ENCODE data around the gene WDR35.

WDR35 gene
- total RNA-seq = 30.2 to 41.9 reads per million in 2 experiments

GRCh38 chr2:19989667-19990415 lies at the start of gene WDR35:
WDR35 (minus strand) TSS chr2:19990105; CDS start chr2:19990015, 90 bp downstream.
- peak; percentile 78 for DNase-seq (ENCODE audit: low read depth)

GRCh38 chr2:20037660-20038059 lies 47.8 kb upstream of the WDR35 start:
- DNase-seq (ENCODE audit: low read depth) = no peak

DNA sequence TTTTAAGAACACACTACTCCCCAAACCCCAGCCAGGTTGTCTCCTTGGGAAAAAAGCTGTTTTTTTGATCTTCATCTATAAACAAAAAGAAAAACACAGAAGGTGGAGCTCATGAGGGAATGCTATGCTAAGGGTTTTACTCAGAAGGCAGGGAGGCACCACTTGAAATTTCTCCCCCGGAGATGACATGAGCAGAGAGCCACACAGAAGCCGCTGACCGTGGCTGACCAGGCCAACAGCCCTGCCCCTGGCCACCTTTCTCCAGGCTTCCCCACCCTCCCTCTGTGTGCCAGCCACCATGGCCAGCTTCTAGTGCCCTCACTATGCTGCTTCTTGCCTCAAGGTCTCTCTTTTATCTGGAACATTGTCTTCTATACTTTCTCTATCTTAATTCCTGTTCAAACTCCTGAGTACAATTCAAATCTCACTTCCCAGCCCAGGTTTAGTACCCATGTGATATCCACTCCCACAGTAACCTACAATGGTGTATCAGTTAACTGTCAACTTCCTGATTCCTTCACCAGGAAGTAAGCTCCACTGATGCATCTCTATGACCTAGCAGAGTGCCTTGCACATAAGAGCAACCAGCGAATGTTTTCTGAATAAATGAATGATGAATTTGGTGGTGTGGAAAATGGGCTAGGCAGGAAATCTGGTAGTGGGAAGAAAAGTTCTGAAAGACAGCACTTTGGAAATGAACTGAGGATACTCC lies 46.2 kb upstream of the WDR35 start:
- no peak for DNase-seq (ENCODE audit: low read depth)

DNA sequence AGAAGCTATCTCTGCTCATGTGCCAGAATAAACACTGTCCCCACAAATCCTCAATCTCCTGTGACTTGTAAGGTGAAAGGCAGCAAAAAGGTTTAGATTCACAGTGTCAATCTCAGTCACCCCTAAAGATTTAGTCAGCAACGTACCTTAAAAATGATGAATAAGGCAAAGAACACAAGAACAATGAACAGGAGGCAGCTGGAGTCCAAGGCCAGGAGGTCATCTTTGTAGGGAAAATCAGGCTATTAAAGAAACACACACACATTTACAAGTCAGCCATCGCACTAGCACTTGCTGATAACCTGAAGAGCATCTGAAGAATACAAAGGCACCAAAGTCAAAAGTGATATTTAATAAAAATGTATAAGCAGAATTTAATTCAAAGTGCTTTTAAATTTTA lies 44.9 kb upstream of the WDR35 start:
- DNase-seq (ENCODE audit: low read depth) = no peak

- no peak for DNase-seq (ENCODE audit: low read depth)
These were observed 44.3 kb upstream of the WDR35 start for GRCh38 chr2:20034218-20034617.

DNA sequence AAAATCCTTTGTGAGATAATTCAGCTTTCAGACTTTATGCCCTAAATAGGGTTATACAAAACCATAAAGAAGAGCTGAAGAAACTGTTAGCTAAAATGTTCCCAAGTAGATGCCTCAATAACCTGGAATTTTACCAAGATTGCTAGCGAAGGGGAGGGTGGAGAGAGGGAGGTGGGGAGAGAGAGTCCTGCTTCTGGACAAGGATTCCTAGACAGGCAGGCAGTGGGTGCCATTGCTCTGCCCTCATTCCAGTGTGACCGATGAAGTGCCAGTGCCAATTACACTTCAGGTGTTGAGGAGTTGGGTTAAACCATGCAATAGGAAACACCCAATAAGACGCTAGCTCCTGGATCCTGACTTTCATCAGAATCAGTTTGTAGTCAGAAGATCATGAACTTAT lies 43.4 kb upstream of the WDR35 start:
- DNase-seq (ENCODE audit: low read depth) = no peak

GRCh38 chr2:20030224-20030623 lies 40.3 kb upstream of the WDR35 start:
- DNase-seq (ENCODE audit: low read depth) = no peak

DNA sequence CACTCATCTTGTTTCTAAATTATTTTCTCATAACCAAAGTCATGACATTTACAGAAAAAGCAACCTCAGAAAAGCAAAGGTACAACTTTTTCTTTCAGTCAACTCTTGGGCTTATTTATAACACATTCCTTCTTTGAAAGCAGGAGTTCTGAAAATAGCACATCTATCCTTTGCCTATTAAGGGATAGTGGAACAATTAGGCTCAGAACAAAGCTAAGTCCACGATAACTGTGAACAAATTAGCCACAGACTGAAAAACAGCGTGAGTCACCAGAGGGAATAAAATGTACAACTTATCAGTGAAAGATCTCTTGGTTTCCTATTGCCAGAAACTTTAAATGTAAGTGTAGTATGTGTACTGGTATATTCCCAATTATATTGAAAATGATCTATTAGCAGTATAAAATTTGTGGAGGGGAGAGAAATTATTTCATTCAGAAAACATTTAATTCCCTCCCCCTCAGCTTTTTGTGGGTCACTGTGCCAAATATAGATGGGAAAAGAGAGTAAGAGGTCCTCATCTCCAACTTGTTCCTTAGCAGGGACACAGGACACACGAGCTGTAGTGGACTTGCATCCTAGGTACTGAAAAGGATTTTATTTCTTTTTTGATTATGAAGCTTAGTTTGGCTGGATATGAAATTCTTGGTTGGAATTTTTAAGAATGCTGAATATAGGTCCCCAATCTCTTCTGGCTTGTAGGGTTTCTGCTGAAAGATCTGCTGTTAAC lies 38.0 kb upstream of the WDR35 start:
- no peak for DNase-seq (ENCODE audit: low read depth)

GRCh38 chr2:20027260-20027677 lies 37.4 kb upstream of the WDR35 start:
- DNase-seq (ENCODE audit: low read depth) = no peak

- no peak for DNase-seq (ENCODE audit: low read depth)
These were observed 35.3 kb upstream of the WDR35 start for GRCh38 chr2:20025065-20025786.

DNA sequence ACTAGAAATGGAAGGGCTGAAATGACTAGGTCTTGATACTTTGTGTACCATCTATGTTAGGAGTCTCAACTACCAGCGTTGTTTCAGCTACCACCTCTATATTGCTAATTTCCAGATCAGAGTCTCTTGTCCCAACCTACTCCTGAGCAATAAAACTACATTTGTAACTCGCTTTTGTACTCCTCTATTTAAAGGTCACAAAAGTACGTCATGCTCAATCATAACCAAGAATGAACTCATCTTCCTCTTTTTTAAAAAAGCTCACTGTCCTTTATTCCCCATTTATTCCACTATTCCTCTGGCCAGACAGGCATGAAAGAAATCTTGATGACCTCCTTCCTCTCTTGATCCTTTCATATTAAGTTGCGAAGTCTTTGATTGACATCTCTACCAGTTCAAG lies 33.8 kb upstream of the WDR35 start:
- no peak for DNase-seq (ENCODE audit: low read depth)

- no peak for DNase-seq (ENCODE audit: low read depth)
These were observed 31.6 kb upstream of the WDR35 start for GRCh38 chr2:20021405-20022009.

- no peak for DNase-seq (ENCODE audit: low read depth)
These were observed 29.8 kb upstream of the WDR35 start for GRCh38 chr2:20019747-20020146.

DNA sequence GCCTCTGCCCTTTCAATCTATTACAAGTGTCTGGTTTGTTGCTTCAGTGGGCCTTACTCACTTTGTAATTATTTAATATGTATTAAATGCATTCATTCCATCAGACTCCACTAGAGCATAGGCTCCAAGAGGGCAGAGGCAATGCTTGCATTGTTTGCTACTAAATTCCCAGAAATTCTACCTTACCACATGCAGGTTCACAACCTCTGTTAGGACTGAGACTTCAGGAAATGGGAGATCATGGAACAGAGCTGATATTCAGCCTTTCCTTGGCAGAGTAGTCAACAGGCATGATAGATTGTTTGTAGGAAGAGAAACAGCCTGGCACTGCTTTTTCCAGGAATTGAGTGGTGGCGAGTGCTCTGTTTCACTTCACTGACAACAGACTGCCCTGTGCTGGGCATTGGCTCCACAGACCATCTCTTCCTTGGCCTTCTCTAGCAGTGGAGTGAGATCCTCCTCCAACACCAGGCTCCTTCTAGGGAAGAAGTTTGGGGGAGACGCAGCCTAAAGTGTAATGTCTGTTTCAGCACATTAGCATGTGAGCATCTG lies 28.8 kb upstream of the WDR35 start:
- DNase-seq (ENCODE audit: low read depth) = no peak

GRCh38 chr2:20016346-20016745 lies 26.4 kb upstream of the WDR35 start:
- no peak for DNase-seq (ENCODE audit: low read depth)

DNA sequence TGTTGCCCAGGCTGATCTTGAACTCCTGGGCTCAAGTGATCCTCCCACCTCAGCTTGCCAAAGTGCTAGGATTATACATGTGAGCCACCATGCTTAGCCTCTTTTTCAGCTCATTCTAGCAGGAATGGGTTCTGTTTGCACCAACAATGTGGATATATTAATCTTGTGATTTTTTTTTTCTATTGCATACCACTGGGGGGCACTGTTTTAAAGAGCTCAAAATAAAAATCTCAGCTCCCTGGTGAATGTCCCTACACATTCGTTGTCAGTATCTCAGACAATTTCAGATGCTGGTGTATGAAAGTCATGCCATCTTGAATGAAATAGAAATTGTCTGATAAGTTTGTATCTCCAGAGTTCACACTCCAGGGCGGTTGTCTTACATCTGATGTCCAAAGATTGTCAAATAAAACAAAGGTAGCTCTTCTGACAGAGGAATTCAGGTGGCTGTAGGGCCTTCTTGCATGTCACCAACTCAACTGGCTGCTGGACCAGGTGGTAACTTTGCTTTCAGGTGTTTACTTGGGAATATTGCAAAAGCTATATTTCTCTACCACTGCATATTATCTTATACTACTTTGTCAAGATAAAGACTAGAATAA lies 25.7 kb upstream of the WDR35 start:
- DNase-seq (ENCODE audit: low read depth) = no peak

- DNase-seq (ENCODE audit: low read depth) = no peak
These were observed 23.4 kb upstream of the WDR35 start for GRCh38 chr2:20013126-20013849.

- DNase-seq (ENCODE audit: low read depth) = no peak
These were observed 22.6 kb upstream of the WDR35 start, which contains the start of gene MATN3 for GRCh38 chr2:20012282-20013125. MATN3 (minus strand) TSS chr2:20012668; CDS start chr2:20012631, 37 bp downstream.

DNA sequence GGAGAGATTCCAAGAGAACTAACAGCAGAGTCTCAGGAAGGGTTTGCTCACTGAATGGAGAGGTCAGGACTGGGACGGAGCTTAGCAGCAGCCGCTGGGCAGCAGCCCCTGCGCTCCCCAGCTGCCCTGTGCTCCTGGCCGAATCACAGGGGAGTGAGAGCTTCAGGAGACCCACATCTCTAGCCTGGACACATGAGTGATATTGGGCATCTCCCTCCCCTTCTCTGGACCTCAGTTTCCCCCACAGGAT lies 22.1 kb upstream of the WDR35 start:
- DNase-seq (ENCODE audit: low read depth) = no peak

All from T follicular helper cell (primary cell).